K562 treated with DMSO at 1 percent for 24 hours (cell line): ENCODE results near the gene PIEZO1. TPM values are rescaled to one million over a fixed set of nuclear protein-coding genes. Genes with fewer than 3 reads are reported as not detected.

ENCODE experiments used
- total RNA-seq: library from RNA; unstranded; fragments of 300-600 nt; gene quantifications from 2 replicates; pipeline ENCODE4 v1.2.3, GENCODE V29; 2022; ENCODE audit warnings: low read depth; ENCODE audit not compliant: insufficient read depth

The PIEZO1 gene, protein sequence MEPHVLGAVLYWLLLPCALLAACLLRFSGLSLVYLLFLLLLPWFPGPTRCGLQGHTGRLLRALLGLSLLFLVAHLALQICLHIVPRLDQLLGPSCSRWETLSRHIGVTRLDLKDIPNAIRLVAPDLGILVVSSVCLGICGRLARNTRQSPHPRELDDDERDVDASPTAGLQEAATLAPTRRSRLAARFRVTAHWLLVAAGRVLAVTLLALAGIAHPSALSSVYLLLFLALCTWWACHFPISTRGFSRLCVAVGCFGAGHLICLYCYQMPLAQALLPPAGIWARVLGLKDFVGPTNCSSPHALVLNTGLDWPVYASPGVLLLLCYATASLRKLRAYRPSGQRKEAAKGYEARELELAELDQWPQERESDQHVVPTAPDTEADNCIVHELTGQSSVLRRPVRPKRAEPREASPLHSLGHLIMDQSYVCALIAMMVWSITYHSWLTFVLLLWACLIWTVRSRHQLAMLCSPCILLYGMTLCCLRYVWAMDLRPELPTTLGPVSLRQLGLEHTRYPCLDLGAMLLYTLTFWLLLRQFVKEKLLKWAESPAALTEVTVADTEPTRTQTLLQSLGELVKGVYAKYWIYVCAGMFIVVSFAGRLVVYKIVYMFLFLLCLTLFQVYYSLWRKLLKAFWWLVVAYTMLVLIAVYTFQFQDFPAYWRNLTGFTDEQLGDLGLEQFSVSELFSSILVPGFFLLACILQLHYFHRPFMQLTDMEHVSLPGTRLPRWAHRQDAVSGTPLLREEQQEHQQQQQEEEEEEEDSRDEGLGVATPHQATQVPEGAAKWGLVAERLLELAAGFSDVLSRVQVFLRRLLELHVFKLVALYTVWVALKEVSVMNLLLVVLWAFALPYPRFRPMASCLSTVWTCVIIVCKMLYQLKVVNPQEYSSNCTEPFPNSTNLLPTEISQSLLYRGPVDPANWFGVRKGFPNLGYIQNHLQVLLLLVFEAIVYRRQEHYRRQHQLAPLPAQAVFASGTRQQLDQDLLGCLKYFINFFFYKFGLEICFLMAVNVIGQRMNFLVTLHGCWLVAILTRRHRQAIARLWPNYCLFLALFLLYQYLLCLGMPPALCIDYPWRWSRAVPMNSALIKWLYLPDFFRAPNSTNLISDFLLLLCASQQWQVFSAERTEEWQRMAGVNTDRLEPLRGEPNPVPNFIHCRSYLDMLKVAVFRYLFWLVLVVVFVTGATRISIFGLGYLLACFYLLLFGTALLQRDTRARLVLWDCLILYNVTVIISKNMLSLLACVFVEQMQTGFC (N-terminal part only)
- 248 and 280 TPM in 2 replicates for total RNA-seq

GRCh38 chr16:88785106-88785924, at the start of gene PIEZO1:
PIEZO1 (minus strand) TSS chr16:88785220; CDS start chr16:88784964, 256 bp downstream.

GRCh38 chr16:88811769-88812512, 26.9 kb upstream of the PIEZO1 start, which contains the start of gene APRT:
APRT (minus strand) TSS chr16:88811928; CDS start chr16:88811899, 29 bp downstream.

DNA sequence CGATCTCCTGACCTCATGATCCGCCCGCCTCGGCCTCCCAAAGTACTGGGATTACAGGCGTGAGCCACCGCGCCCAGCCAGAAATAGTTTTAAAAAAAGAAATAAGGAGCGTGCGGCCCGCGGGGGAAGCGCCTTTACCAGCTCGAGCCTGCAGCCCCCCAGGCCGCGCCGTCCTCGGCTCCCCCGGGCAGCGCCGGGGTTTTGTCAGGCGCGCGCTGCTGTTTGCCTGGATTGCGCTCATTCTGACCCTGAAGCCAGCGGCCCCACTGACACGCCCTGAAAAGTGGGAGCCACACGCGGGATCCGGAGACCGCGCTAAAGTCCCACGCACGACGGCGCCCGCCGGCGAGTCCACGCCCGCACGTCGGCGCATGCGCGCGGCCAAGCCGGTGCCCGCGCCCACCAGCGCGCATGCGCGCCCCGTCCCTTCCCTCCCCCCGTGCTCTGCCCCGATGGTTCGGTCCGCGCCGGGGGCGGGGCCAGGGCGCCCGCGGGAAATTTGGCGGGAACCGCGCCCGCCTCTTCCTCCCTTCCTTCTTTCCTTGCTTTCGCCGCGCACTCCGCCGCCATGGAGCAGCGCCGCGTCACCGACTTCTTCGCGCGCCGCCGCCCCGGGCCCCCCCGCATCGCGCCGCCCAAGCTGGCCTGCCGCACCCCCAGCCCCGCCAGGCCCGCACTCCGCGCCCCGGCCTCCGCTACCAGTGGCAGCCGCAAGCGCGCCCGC, 18.4 kb upstream of the PIEZO1 start, which contains the start of gene CDT1:
TSS of gene CDT1 (plus strand) at position 526 of the 724 bp plus-strand sequence. CDS start at position 569, 43 bp downstream.

GRCh38 chr16:88706229-88706964, 78.6 kb downstream of the PIEZO1 start, which contains the start of the genes CTU2 and RNF166:
CTU2 (plus strand) TSS chr16:88706503; CDS start chr16:88706531, 28 bp downstream.
RNF166 (minus strand) TSS chr16:88706408; CDS start chr16:88706325, 83 bp downstream.

GRCh38 chr16:88686439-88687253, 98.4 kb downstream of the PIEZO1 start, which contains the start of gene SNAI3:
SNAI3 (minus strand) TSS chr16:88686507; CDS start chr16:88686406, 101 bp downstream.

Other genes with a start within 250 kb of the PIEZO1 start
- gene ZC3H18, start 214.8 kb downstream of the PIEZO1 start, total RNA-seq = 73.5 and 75.3 TPM in 2 replicates
- not detected in 2 replicates for gene IL17C, start 146.6 kb downstream of the PIEZO1 start, total RNA-seq
- gene CYBA, start 134.2 kb downstream of the PIEZO1 start, total RNA-seq = 743 and 802 TPM in 2 replicates
- 131 and 151 TPM in 2 replicates for gene MVD, start 122.1 kb downstream of the PIEZO1 start, total RNA-seq
- gene SNAI3, start 98.7 kb downstream of the PIEZO1 start, total RNA-seq = 3.4 and 3.6 TPM in 2 replicates
- 67.0 and 75.1 TPM in 2 replicates for gene RNF166, start 78.8 kb downstream of the PIEZO1 start, total RNA-seq
- 31.7 and 41.7 TPM in 2 replicates for gene CTU2, start 78.7 kb downstream of the PIEZO1 start, total RNA-seq
- gene CDT1, start 18.6 kb upstream of the PIEZO1 start, total RNA-seq = 241 and 305 TPM in 2 replicates
- 205 and 275 TPM in 2 replicates for gene APRT, start 26.7 kb upstream of the PIEZO1 start, total RNA-seq
- 14.2 and 16.1 TPM in 2 replicates for gene GALNS, start 71.7 kb upstream of the PIEZO1 start, total RNA-seq
- gene TRAPPC2L, start 71.9 kb upstream of the PIEZO1 start, total RNA-seq = 54.7 and 72.0 TPM in 2 replicates
- gene PABPN1L, start 81.4 kb upstream of the PIEZO1 start, total RNA-seq = 0.70 TPM in 1 of 2 replicates, not detected in the other
- gene CBFA2T3, start 192.0 kb upstream of the PIEZO1 start, total RNA-seq = 34.3 and 36.5 TPM in 2 replicates